ENCODE measurements around the gene MDK. TPM values are rescaled to one million over a fixed set of nuclear protein-coding genes. Genes with fewer than 3 reads are reported as not detected.

MDK gene
- total and polyA plus RNA-seq, 5 experiments from 2014 or later, result 0.52 to 8.0 (median 7.2) TPM; not detected in 2

GRCh38 chr11:46393231-46393616 is 11.8 kb downstream of the MDK start:
- peaks cover 12 to 33% (median 20%) of the 10 kb centered on the region in 5 donors for H3K27me3 Mint-ChIP-seq

GRCh38 chr11:46393759-46394158 is 12.3 kb downstream of the MDK start:
- no peak overlapping the region for H3K27ac Mint-ChIP-seq
- H3K36me3 Mint-ChIP-seq, result peaks cover 0 to 26% (median 15%) of the 10 kb centered on the region in 3 donors
- DNase-seq (no peak), ATAC-seq (no peak)
- peaks cover 7 to 22% (median 20%) of the 10 kb centered on the region in 4 donors for H3K4me1 Mint-ChIP-seq
- POLR2A ChIA-PET, result no interaction called here
- H3K9me3 Mint-ChIP-seq, result peaks cover 0 to 2% (median 0%) of the 10 kb centered on the region in 9 donors
- H3K27me3 Mint-ChIP-seq, result peaks cover 8 to 28% (median 15%) of the 10 kb centered on the region in 5 donors
- peak overlapping the region in 2 of 10 donors; percentile 64 to 76 for H3K4me3 Mint-ChIP-seq

More at GRCh38 chr11:46393231-46393616, 11.8 kb downstream of the MDK start:
- POLR2A ChIA-PET, result interaction anchor here (0.8 to 1.4 kb wide), 2 partner anchors 20 to 60 kb away, joined by 4 read pairs; no protein-coding TSS in a partner anchor
- peak overlapping the region; percentile 63 to 87 (median 74) for H3K4me3 Mint-ChIP-seq
- ATAC-seq, result no peak
- peak overlapping the region in 1 of 10 donors; percentile 92 for H3K27ac Mint-ChIP-seq
- peaks cover 0 to 2% (median 0%) of the 10 kb centered on the region in 9 donors for H3K9me3 Mint-ChIP-seq
- peaks cover 0 to 21% (median 12%) of the 10 kb centered on the region in 3 donors for H3K36me3 Mint-ChIP-seq
- peaks cover 7 to 24% (median 22%) of the 10 kb centered on the region in 4 donors for H3K4me1 Mint-ChIP-seq
- no peak for DNase-seq

- POLR2A ChIA-PET, result no interaction called here
- Mint-ChIP-seq H3K4me3 (no peak overlapping the region), H3K9me3 (peaks cover 0 to 2% (median 0%) of the 10 kb centered on the region in 9 donors), H3K36me3 (peaks cover 0 to 46% (median 21%) of the 10 kb centered on the region in 3 donors), H3K27ac (no peak overlapping the region), H3K27me3 (peaks cover 5 to 9% (median 7%) of the 10 kb centered on the region in 5 donors), H3K4me1 (peaks cover 5 to 8% (median 7%) of the 10 kb centered on the region in 4 donors)
- no peak for DNase-seq
- ATAC-seq, result no peak
Observed at GRCh38 chr11:46397526-46397925, 16.1 kb downstream of the MDK start.

GRCh38 chr11:46402957-46403902 is 21.8 kb downstream of the MDK start:
- Mint-ChIP-seq H3K36me3 (peaks cover 0 to 70% (median 27%) of the 10 kb centered on the region in 3 donors), H3K27ac (peak overlapping the region in 1 of 10 donors; percentile 52), H3K9me3 (no peaks in the 10 kb centered on the region), H3K27me3 (no peaks in the 10 kb centered on the region), H3K4me3 (no peak overlapping the region), H3K4me1 (no peaks in the 10 kb centered on the region)
- POLR2A ChIA-PET, result no interaction called here
- no peak for DNase-seq
- no peak for ATAC-seq

GRCh38 chr11:46404476-46405017 is 23.1 kb downstream of the MDK start:
- DNase-seq, result no peak
- H3K27me3 Mint-ChIP-seq, result no peaks in the 10 kb centered on the region
- H3K4me3 Mint-ChIP-seq, result peak overlapping the region in 1 of 10 donors; percentile 4
- no peaks in the 10 kb centered on the region for H3K9me3 Mint-ChIP-seq
- peak overlapping the region in 2 of 10 donors; percentile 19 to 73 for H3K27ac Mint-ChIP-seq
- H3K36me3 Mint-ChIP-seq, result peaks cover 0 to 74% (median 26%) of the 10 kb centered on the region in 3 donors
- H3K4me1 Mint-ChIP-seq, result no peaks in the 10 kb centered on the region
- no peak for ATAC-seq
- POLR2A ChIA-PET, result no interaction called here

- DNase-seq (no peak), ATAC-seq (no peak)
- Mint-ChIP-seq H3K27me3 (no peaks in the 10 kb centered on the region), H3K27ac (peak overlapping the region in 2 of 10 donors; percentile 49 to 51), H3K4me3 (peak overlapping the region in 1 of 10 donors; percentile 41), H3K36me3 (peaks cover 0 to 68% (median 29%) of the 10 kb centered on the region in 3 donors), H3K4me1 (peaks cover 0 to 2% (median 0%) of the 10 kb centered on the region in 4 donors), H3K9me3 (no peaks in the 10 kb centered on the region)
- POLR2A ChIA-PET, result no interaction called here
Observed at GRCh38 chr11:46407635-46408034, 26.2 kb downstream of the MDK start.

- Mint-ChIP-seq H3K36me3 (peaks cover 0 to 60% (median 25%) of the 10 kb centered on the region in 3 donors), H3K27ac (peak overlapping the region in 1 of 10 donors; percentile 33), H3K4me1 (peaks cover 0 to 10% (median 2%) of the 10 kb centered on the region in 4 donors), H3K4me3 (no peak overlapping the region), H3K9me3 (no peaks in the 10 kb centered on the region), H3K27me3 (no peaks in the 10 kb centered on the region)
- no peak for ATAC-seq
- POLR2A ChIA-PET, result interaction anchor here (0.7 kb wide), 1 partner anchor 667 kb away, joined by 3 read pairs; no protein-coding TSS in a partner anchor
- DNase-seq, result no peak
Observed at GRCh38 chr11:46408407-46408986, 27.0 kb downstream of the MDK start.

- POLR2A ChIA-PET, result no interaction called here
- DNase-seq, result no peak
- no peak overlapping the region for H3K27ac Mint-ChIP-seq
- H3K9me3 Mint-ChIP-seq, result no peaks in the 10 kb centered on the region
- ATAC-seq, result no peak
- H3K4me1 Mint-ChIP-seq, result peaks cover 15 to 26% (median 15%) of the 10 kb centered on the region in 4 donors
- no peaks in the 10 kb centered on the region for H3K27me3 Mint-ChIP-seq
- H3K4me3 Mint-ChIP-seq, result no peak overlapping the region
- H3K36me3 Mint-ChIP-seq, result peaks cover 0 to 51% (median 22%) of the 10 kb centered on the region in 3 donors
Observed at GRCh38 chr11:46410021-46410420, 28.6 kb downstream of the MDK start.

- POLR2A ChIA-PET, result interaction anchor here (1.5 kb wide), 1 partner anchor 21 kb away, joined by 4 read pairs; no protein-coding TSS in a partner anchor
Observed at GRCh38 chr11:46413760-46414465, 32.4 kb downstream of the MDK start.

GRCh38 chr11:46414466-46414796 is 33.0 kb downstream of the MDK start:
- H3K9me3 Mint-ChIP-seq, result no peaks in the 10 kb centered on the region
- POLR2A ChIA-PET, result interaction anchor here (1.5 kb wide), 1 partner anchor 22 kb away, joined by 4 read pairs; no protein-coding TSS in a partner anchor
- DNase-seq (peak; percentile 18 to 81 (median 66)), ATAC-seq (peak; percentile 76 to 91)
- peaks cover 24 to 48% (median 27%) of the 10 kb centered on the region in 4 donors for H3K4me1 Mint-ChIP-seq
- H3K27me3 Mint-ChIP-seq, result no peaks in the 10 kb centered on the region
- peaks cover 4 to 52% (median 28%) of the 10 kb centered on the region in 3 donors for H3K36me3 Mint-ChIP-seq
- H3K27ac Mint-ChIP-seq, result peak overlapping the region in 9 of 10 donors; percentile 18 to 86 (median 55)
- H3K4me3 Mint-ChIP-seq, result peak overlapping the region; percentile 5 to 78 (median 66)

More at GRCh38 chr11:46413760-46414465, 32.4 kb downstream of the MDK start:
- Mint-ChIP-seq H3K4me3 (peak overlapping the region in 8 of 10 donors; percentile 42 to 78 (median 72)), H3K4me1 (peaks cover 24 to 48% (median 27%) of the 10 kb centered on the region in 4 donors), H3K27me3 (no peaks in the 10 kb centered on the region), H3K27ac (peak overlapping the region; percentile 18 to 86 (median 42)), H3K36me3 (peaks cover 4 to 53% (median 29%) of the 10 kb centered on the region in 3 donors), H3K9me3 (no peaks in the 10 kb centered on the region)
- ATAC-seq, result peak; percentile 86 to 89
- DNase-seq, result peak in 5 of 10 donors; percentile 24 to 77 (median 48)

GRCh38 chr11:46414879-46415278 is 33.4 kb downstream of the MDK start:
- Mint-ChIP-seq H3K36me3 (peaks cover 4 to 48% (median 24%) of the 10 kb centered on the region in 3 donors), H3K9me3 (no peaks in the 10 kb centered on the region), H3K4me1 (peaks cover 24 to 48% (median 27%) of the 10 kb centered on the region in 4 donors), H3K27ac (peak overlapping the region in 8 of 10 donors; percentile 1 to 83 (median 48)), H3K27me3 (no peaks in the 10 kb centered on the region), H3K4me3 (peak overlapping the region in 9 of 10 donors; percentile 5 to 78 (median 70))
- no peak for DNase-seq
- peak in 1 of 2 donors; percentile 5 for ATAC-seq
- POLR2A ChIA-PET, result no interaction called here

Data from naive thymus-derived CD8-positive, alpha-beta T cell (primary cell).